ENCODE results near the gene SLC16A6. TPM values are rescaled to one million over a fixed set of nuclear protein-coding genes. Genes with fewer than 3 reads are reported as not detected.
A peak's percentile ranks its signal among the peaks of the same experiment; 100 is the strongest.
"Not testable (repeated sequence)": the region's sequence is repeated elsewhere in the genome, so short reads cannot be mapped to it uniquely, and the experiment has no call there.

The SLC16A6 gene
- total RNA-seq, 1 experiment from 2014 or later = 0.70 TPM

GRCh38 chr17:68222606-68223005, 68.3 kb downstream of the SLC16A6 start:
- Histone ChIP-seq H3F3A (ENCODE audit: insufficient read depth, low read depth) (no peaks in the 10 kb centered on the region; the same call in 1 of the 2 replicates), H3K9me2 (ENCODE audit: insufficient read depth) (no peaks in the 10 kb centered on the region), H3K9me3 (ENCODE audit: insufficient read depth, low read depth) (no peaks in the 10 kb centered on the region), H2AFZ (no peak overlapping the region), H4K20me1 (ENCODE audit: insufficient read depth) (no peaks in the 10 kb centered on the region), H3K36me3 (ENCODE audit: low read depth) (no peaks in the 10 kb centered on the region), H3K27ac (no peak overlapping the region), H3K27me3 (ENCODE audit: insufficient read depth, low read depth) (no peaks in the 10 kb centered on the region), H3K79me2 (ENCODE audit: low read depth) (no peaks in the 10 kb centered on the region), H3K4me3 (no peak overlapping the region), H3K4me2 (no peak overlapping the region), H3K4me1 (replicated peaks; ENCODE audit: insufficient read depth) (peaks cover 7% of the 10 kb centered on the region; the same call in 1 of the 2 replicates)
- DNase-seq = no peak
- intact Hi-C loops (cut with micrococcal nuclease; ENCODE audit: unreplicated experiment) = no loop called here
- BruUV-seq (replicated peaks) = no TSS peak
- POLR2A ChIA-PET (ENCODE audit: unreplicated experiment) = interaction anchor here (0.6 kb wide), 1 partner anchor 1095 kb away, joined by 3 read pairs; no protein-coding TSS in a partner anchor
- CTCF ChIA-PET = no interaction called here
- TF ChIP-seq CTCF (conservative IDR thresholded peaks at IDR 0.05) (no peak), EZH2 (IDR thresholded peaks at IDR 0.05; ENCODE audit: low read depth) (no peak)

GRCh38 chr17:68221786-68222185, 69.1 kb downstream of the SLC16A6 start:
- no peaks in the 10 kb centered on the region for H3K27me3 ChIP-seq (ENCODE audit: insufficient read depth, low read depth)
- H3K4me2 ChIP-seq = no peak overlapping the region
- TF ChIP-seq EZH2 (IDR thresholded peaks at IDR 0.05; ENCODE audit: low read depth) = no peak
- no peak for TF ChIP-seq CTCF (conservative IDR thresholded peaks at IDR 0.05)
- H3F3A ChIP-seq (ENCODE audit: insufficient read depth, low read depth) = no peaks in the 10 kb centered on the region; the same call in 1 of the 2 replicates
- H3K27ac ChIP-seq = no peak overlapping the region
- H3K9me3 ChIP-seq (ENCODE audit: insufficient read depth, low read depth) = no peaks in the 10 kb centered on the region
- H4K20me1 ChIP-seq (ENCODE audit: insufficient read depth) = no peaks in the 10 kb centered on the region
- ChIA-PET POLR2A (ENCODE audit: unreplicated experiment) (no interaction called here), CTCF (interaction anchor here (0.6 kb wide), 1 partner anchor 131 kb away, joined by 3 read pairs; no protein-coding TSS in a partner anchor)
- H3K9me2 ChIP-seq (ENCODE audit: insufficient read depth) = no peaks in the 10 kb centered on the region
- H3K4me3 ChIP-seq = no peak overlapping the region
- peak in 1 of 2 experiments; percentile 72 for DNase-seq
- no TSS peak for BruUV-seq (replicated peaks)
- H3K79me2 ChIP-seq (ENCODE audit: low read depth) = no peaks in the 10 kb centered on the region
- intact Hi-C loops (cut with micrococcal nuclease; ENCODE audit: unreplicated experiment) = no loop called here
- H2AFZ ChIP-seq = no peak overlapping the region
- peaks cover 7% of the 10 kb centered on the region; the same call in 1 of the 2 replicates for H3K4me1 ChIP-seq (replicated peaks; ENCODE audit: insufficient read depth)
- no peaks in the 10 kb centered on the region for H3K36me3 ChIP-seq (ENCODE audit: low read depth)

DNA sequence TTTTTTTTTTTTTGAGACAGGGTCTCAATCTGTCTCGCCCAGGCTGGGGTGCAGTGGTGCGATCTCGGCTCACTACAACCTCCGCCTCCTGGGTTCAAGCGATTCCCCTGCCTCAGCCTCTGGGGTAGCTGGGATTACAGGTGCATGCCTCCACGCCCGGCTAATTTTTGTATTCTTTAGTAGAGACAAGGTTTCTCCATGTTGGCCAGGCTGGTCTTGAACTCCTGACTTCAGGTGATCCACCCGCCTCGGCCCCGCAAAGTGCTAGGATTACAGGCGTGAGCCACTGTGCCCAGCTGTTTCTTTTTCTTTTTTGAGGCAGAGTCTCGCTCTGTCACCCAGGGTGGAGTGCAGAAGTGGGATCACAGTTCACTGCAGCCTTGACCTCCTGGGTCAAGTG, 70.1 kb downstream of the SLC16A6 start:
- H3K27me3 ChIP-seq (ENCODE audit: insufficient read depth, low read depth); H3K9me2 ChIP-seq (ENCODE audit: insufficient read depth); H4K20me1 ChIP-seq (ENCODE audit: insufficient read depth); H3K4me2 ChIP-seq; H2AFZ ChIP-seq; H3K36me3 ChIP-seq (ENCODE audit: low read depth); DNase-seq; H3F3A ChIP-seq (ENCODE audit: insufficient read depth, low read depth); BruUV-seq (replicated peaks); H3K27ac ChIP-seq; POLR2A ChIA-PET (ENCODE audit: unreplicated experiment); intact Hi-C loops (cut with micrococcal nuclease; ENCODE audit: unreplicated experiment); H3K9me3 ChIP-seq (ENCODE audit: insufficient read depth, low read depth); H3K79me2 ChIP-seq (ENCODE audit: low read depth); H3K4me1 ChIP-seq (replicated peaks; ENCODE audit: insufficient read depth); H3K4me3 ChIP-seq: not testable (repeated sequence)
- CTCF ChIA-PET = interaction anchor here (0.6 kb wide), 2 partner anchors 27 to 170 kb away, joined by 4 to 25 read pairs; no protein-coding TSS in a partner anchor

DNA sequence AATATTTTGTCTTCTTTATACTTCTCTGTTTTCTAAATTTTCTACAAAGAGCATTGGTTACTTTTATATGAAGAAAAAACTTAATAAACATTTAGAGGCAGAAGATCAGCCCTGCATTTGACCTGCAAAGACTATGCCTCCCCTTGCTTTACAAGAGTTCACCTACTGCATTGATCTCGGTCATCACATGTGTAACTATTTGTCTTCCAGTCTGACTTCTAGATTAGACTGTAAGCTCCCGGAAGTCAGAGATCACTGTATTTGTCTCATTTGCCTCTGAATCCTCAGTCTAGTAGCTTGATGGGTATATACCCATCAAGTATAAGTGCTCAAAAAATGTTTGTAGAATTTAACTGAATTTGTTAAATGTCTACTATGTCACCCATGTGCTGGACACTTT, 70.7 kb downstream of the SLC16A6 start:
- H3F3A ChIP-seq (ENCODE audit: insufficient read depth, low read depth); H3K4me3 ChIP-seq; H3K79me2 ChIP-seq (ENCODE audit: low read depth); BruUV-seq (replicated peaks); H4K20me1 ChIP-seq (ENCODE audit: insufficient read depth); H3K36me3 ChIP-seq (ENCODE audit: low read depth); H3K27me3 ChIP-seq (ENCODE audit: insufficient read depth, low read depth); H2AFZ ChIP-seq; H3K27ac ChIP-seq; intact Hi-C loops (cut with micrococcal nuclease; ENCODE audit: unreplicated experiment); CTCF ChIA-PET; H3K4me2 ChIP-seq; H3K9me3 ChIP-seq (ENCODE audit: insufficient read depth, low read depth); DNase-seq; H3K4me1 ChIP-seq (replicated peaks; ENCODE audit: insufficient read depth); H3K9me2 ChIP-seq (ENCODE audit: insufficient read depth); POLR2A ChIA-PET (ENCODE audit: unreplicated experiment): not testable (repeated sequence)

- H3K4me1 ChIP-seq (replicated peaks; ENCODE audit: insufficient read depth); H3K36me3 ChIP-seq (ENCODE audit: low read depth); H3K27ac ChIP-seq; H3K4me3 ChIP-seq; POLR2A ChIA-PET (ENCODE audit: unreplicated experiment); CTCF ChIA-PET; H3K9me2 ChIP-seq (ENCODE audit: insufficient read depth); H3K27me3 ChIP-seq (ENCODE audit: insufficient read depth, low read depth); H3K9me3 ChIP-seq (ENCODE audit: insufficient read depth, low read depth); H2AFZ ChIP-seq; H4K20me1 ChIP-seq (ENCODE audit: insufficient read depth); intact Hi-C loops (cut with micrococcal nuclease; ENCODE audit: unreplicated experiment); BruUV-seq (replicated peaks); H3K4me2 ChIP-seq; H3K79me2 ChIP-seq (ENCODE audit: low read depth); DNase-seq; H3F3A ChIP-seq (ENCODE audit: insufficient read depth, low read depth): not testable (repeated sequence)
These were observed 71.5 kb downstream of the SLC16A6 start for GRCh38 chr17:68219429-68219828.

All from PC-9 (cell line).